ENCODE results near the gene SUSD4.

GRCh38 chr1:223234534-223234933, 129.4 kb downstream of the SUSD4 start:
- TF ChIP-seq CTCF (conservative IDR thresholded peaks at IDR 0.05 in 1 of 2, IDR thresholded peaks at IDR 0.05 in 1 of 2; ENCODE audit: low read depth in 1 of 2, low read length in 2 of 2) (no peak), EZH2 (IDR thresholded peaks at IDR 0.05; ENCODE audit: low read length, missing control alignments) (no peak)
